ENCODE measurements around the gene ZNF420.
A peak's percentile ranks its signal among the peaks of the same experiment; 100 is the strongest.
"Not testable (repeated sequence)": the region's sequence is repeated elsewhere in the genome, so short reads cannot be mapped to it uniquely, and the experiment has no call there.

ZNF420 gene

DNA sequence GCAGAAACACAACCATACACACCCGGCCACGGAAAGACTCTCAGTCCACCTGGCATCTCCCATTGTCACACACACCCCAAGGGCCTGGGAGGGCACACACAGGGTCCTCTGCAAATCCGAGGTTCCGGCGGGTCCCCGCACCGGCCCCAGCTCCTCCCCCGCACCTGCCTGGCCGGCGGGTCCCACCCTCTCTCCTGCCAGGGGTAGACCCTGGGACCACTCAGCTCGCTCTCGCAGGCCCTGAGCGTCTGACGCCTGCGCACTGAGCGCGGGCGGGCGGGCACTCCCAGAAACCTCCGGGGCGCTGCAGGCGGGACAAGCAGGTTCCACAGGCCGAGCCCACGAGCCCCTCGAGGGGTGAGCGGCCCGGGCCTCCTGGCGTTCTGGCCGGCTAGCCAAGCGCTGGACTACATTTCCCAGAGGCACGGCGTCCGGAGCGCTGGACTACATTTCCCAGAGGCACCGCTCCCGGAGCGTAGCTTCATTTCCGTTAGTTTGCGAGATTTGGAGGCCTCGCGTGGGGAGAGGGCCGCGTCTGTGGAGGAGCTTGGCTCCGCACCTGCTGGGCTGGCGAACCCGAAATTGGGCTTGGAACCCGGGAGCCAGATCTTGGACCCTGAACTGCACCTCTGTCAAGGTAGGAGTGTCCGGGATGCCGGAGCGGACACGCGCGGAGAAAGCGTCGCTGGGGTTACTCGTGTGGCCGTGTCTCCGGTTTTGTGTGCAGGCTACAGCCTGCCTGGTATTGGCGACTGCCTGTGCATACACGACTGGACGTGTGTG lies at the start of gene ZNF420:
ZNF420 (plus strand) TSS at position 500 of the 783 bp plus-strand sequence. CDS start 10,686 bp downstream, outside the sequence.
- DNase-seq, result peak; percentile 66 to 82 (median 70)

DNA sequence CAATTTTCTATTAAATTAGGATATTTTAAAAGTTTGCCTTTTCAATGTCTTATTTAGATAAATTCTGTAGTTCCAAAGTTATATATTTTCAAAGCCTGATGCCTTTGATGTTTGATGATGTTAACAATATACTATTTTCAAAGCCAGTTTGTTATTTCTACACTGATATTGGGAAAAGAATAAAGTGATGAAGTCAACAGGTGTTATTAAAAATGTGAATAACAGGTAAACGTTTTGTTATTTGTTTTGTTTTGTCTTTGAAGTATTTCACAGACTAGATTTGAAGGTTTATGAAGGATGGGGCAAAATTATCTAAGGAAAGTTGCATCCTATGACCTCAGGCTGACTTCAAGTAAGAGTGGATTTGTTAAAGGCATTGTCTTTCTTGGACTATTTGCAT lies 33.1 kb upstream of the ZNF420 start:
- no peak for DNase-seq

DNA sequence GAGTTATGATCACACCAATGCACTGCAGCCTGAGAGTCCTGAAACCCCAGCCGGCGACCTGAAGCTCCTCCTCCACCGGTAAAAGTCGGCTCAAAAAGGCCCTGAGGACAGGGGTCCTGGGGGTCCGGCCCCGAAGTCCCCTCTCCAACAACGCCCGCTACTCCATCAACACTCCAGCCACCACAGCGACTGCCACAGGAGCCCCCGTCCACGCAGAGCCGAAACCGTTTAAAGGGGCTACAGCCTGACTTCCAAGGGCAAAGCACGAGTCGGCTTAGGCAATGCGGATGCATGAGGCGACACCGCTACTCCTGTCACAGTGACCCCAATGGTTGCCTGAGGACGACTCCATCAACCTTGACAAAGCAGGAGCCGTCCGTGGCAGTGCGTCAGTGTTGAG lies 22.9 kb upstream of the ZNF420 start:
- DNase-seq, result no peak

GRCh38 chr19:37056776-37057175 lies 21.5 kb upstream of the ZNF420 start:
- DNase-seq, result no peak

GRCh38 chr19:37059142-37059541 lies 19.1 kb upstream of the ZNF420 start:
- DNase-seq, result no peak

DNA sequence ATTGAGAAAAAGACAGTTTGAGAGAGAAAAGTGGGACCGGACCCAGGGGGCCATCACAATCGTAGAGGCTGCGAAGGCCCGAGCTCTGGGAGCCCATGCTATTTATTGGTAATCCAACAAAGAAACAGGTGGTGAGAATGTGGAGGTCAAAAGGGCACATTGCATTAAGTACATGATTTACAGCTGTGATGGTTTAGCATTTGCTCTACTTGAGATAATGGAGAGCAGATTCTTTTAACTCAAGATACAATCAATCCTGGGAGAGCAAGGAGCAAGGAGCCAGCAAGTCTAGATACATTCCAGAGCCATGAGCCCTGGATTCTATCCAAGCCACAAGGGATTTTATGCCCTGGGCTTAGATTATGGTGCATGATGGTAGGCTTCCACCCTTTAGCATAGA lies 13.3 kb upstream of the ZNF420 start:
- not testable (repeated sequence) for DNase-seq

DNA sequence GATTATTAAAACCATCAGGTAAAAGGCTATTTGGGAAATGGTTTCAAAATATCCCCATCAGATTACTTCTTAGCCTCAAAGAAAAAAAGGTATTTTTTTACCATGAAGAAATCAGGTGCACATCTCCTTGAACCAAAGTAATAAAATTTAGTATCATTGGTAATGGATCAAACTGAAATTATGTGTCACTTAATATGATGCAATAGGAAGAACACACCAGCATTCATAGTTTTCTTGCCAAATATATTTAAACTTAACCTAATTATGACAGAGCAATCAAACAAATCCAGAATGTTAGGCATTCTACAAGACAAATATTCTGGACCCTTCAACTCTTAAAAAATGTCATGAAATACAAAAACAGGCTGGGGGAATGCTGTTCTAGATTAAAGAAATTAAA lies 4.1 kb upstream of the ZNF420 start:
- no peak for DNase-seq

GRCh38 chr19:37074819-37075362 lies 3.3 kb upstream of the ZNF420 start:
- no peak for DNase-seq

DNA sequence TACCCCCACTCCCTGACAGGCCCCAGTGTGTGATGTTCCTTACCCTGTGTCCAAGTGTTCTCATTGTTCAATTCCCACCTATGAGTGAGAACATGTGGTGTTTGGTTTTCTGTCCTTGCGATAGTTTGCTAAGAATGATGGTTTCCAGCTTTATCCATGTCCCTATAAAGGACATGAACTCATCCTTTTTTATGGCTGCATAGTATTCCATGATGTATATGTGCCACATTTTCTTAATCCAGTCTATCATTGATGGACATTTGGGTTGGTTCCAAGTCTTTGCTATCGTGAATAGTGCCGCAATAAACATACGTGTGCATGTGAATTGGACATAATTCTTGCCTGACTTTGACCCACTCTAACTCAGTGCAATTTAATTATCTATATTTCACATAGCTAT lies 1.7 kb upstream of the ZNF420 start:
- not testable (repeated sequence) for DNase-seq

DNA sequence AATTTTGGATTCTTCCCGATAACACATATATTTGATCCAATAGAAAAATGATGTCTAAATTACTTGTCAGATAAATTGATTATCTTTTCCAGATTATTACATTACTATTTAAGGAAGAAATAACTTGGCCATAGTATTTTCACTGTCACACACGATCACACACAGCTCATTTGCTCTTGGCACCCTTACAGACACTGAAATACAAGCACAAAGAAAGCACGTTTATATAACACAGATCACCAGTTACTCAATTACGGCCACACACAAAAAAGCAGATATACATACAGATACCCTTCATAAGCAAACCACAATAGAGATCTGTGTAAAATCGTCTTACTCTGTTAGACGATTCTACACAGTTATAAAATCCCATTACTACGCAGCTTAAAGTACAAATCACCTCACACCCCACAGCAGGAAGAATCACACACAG lies 716 bp upstream of the ZNF420 start:
- DNase-seq, result no peak

DNA sequence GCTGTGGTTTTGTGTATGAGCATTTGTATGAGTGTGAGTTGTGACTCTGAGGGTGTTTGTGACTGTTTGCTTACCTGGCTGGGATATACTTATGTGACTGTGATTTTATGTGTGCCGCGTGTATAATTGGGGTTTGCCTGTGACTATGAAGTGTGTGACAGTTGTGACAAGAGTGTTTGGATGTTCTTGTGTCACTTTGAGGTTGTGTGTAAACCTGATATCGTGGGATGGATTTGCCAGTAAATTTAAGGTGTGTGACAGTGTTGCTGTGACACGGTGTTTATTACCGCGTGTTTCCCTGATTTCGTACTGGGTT lies 442 bp downstream of the ZNF420 start:
- DNase-seq, result no peak

DNA sequence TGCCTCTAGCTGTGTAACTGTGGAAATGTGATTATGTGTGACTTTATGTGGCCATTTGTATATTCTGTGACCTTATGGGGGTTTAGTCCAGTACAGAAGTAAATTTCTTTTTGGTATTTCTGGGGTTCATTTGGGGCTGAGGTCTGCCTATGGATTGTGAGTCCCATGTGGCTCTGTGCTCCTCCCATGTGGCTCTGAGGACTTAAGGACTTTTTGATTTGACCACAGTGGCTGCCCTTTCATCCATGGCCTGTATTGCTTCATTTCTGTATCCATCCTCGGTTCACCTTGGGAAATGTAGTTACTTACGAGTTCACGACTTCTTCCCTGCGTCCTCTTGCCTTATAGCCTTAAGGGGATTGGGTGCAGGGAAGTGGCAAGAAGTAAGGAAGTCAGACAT lies 1.0 kb downstream of the ZNF420 start:
- DNase-seq, result no peak

- no peak for DNase-seq
Measured at GRCh38 chr19:37082307-37082706, 4.1 kb downstream of the ZNF420 start.

DNA sequence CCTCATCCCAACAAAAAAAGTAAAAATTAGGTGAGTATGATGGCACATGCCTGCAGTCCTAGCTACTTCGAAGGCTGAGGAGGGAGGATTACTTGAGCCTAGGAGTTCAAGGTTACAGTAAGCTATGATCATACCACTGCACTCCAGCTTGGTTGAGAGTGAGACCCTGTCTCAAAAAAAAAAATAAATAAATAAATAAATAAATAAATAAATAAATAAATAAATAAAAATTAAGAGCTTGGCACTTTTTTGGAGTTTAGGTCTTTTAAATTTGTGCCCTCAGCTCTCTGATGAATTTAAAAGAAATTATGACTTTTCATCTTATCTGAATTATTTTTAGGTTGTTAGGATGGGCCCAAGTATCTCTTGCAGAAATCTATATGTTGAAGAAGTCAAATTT lies 8.9 kb downstream of the ZNF420 start:
- no peak for DNase-seq

- DNase-seq, result no peak
Measured at GRCh38 chr19:37095859-37096258, 17.6 kb downstream of the ZNF420 start.

GRCh38 chr19:37098570-37098969 lies 20.3 kb downstream of the ZNF420 start:
- no peak for DNase-seq

DNA sequence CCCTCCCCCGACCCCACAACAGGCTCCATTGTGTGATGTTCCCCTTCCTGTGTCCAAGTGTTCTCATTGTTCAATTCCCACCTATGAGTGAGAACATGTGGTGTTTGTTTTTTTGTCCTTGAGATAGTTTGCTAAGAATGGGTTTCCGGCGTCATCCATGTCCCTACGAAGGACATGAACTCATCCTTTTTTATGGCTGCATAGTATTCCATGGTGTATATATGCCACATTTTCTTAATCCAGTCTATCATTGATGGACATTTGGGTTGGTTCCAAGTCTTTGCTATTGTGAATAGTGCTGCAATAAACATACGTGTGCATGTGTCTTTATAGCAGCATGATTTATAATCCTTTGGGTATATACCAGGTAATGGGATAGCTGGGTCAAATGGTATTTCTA lies 25.9 kb downstream of the ZNF420 start:
- DNase-seq, result not testable (repeated sequence)

DNA sequence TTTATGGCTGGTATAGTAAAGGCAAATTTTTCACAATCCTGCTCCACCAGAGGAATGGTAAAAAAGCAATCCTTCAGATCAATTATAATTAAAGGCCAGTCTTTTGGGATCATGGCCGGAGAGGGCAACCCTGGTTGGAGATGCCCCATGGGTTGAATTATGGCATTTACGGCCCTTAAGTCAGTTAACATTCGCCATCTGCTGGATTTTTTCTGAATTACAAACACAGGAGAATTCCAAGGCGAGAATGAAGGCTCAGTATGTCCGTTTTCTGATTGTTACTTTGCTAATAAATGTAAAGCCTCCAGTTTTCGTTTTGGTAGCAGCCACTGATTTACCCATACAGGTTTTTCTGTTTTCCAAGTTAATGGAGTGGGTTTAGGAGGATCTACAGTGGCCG lies 33.5 kb downstream of the ZNF420 start:
- not testable (repeated sequence) for DNase-seq

- no peak for DNase-seq
Measured at GRCh38 chr19:37114001-37114400, 35.8 kb downstream of the ZNF420 start.

GRCh38 chr19:37122093-37122492 lies 43.9 kb downstream of the ZNF420 start:
- not testable (repeated sequence) for DNase-seq

- DNase-seq, result no peak
Measured at GRCh38 chr19:37127999-37128820, 50.0 kb downstream of the ZNF420 start.

- DNase-seq, result no peak
Measured at GRCh38 chr19:37128821-37129177, 50.6 kb downstream of the ZNF420 start.

DNA sequence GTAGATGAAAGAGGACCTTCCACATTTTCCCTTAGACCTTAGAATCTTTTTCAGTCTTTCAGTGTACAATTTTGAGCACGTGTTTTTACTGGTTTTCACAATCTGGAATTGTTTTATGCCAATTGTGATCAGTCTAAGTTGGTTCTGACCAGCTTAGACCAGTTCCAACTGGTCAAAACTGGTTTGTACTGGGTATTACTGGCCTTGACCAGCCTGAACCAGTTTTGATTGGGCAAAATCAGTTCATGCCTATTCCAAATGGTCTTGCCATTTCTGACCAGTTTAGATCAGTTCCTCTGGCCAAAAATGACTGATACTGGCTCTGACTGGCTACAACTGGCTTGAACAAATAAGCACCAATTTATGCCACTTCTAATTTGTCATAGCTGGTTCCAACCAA lies 57.9 kb downstream of the ZNF420 start:
- DNase-seq, result no peak

DNA sequence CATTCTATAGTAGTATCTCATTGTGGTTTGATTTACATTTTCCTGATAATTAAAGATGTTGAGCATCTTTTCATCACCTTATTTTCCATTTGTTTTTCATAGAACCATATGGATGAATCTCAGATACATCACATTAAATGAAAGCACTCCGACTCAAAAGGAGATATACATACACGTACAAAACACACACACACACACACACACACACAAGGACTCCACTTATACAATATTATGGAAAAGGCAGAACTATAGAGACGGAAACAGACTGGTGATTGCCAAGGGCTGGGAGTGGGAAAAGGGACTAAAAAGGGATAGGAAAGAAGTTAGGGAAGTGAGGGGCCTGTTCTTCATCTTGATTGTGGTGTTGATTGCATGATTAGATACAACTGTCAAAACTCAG lies 70.0 kb downstream of the ZNF420 start:
- DNase-seq, result no peak
